HepG2 (cell line): ENCODE data around the gene ZBTB4. TPM values are rescaled to one million over a fixed set of nuclear protein-coding genes. Genes with fewer than 3 reads are reported as not detected.

Experiments
- DR1 ChIP-seq: sonication (generic); formaldehyde crosslinking; IDR thresholded peaks from 2 replicates; pipeline ENCODE4 v1.8.0; 2021; ENCODE audit warnings: mild to moderate bottlenecking, missing genetic modification reagents, inconsistent platforms
- ETV5 ChIP-seq: IDR thresholded peaks from 2 replicates; pipeline ENCODE4 v1.6.1; 2018; ENCODE audit warnings: missing biosample characterization, missing genetic modification reagents, inconsistent platforms, borderline replicate concordance
- GPBP1L1 ChIP-seq: sonication (generic); formaldehyde crosslinking; IDR thresholded peaks from 2 replicates; pipeline ENCODE4 v1.5.0; 2020; ENCODE audit warnings: mild to moderate bottlenecking, missing genetic modification reagents
- IRX3 ChIP-seq: sonication (generic); formaldehyde crosslinking; IDR thresholded peaks from 2 replicates; pipeline ENCODE4 v1.8.1; 2023; ENCODE audit warnings: mild to moderate bottlenecking, low read depth, missing genetic modification reagents, borderline replicate concordance
- JUNB ChIP-seq: sonication (generic); formaldehyde crosslinking; IDR thresholded peaks from 2 replicates; pipeline ENCODE4 v1.8.0; 2022; ENCODE audit warnings: missing genetic modification reagents, mild to moderate bottlenecking, borderline replicate concordance
- KLF9 ChIP-seq: IDR thresholded peaks from 2 replicates; pipeline ENCODE4 v1.6.1; 2016; ENCODE audit warnings: low read depth
- MAFF ChIP-seq: IDR thresholded peaks from 2 replicates; pipeline ENCODE4 v1.6.1; 2011; ENCODE audit warnings: low read depth, low read length, improper control_type of control experiment
- MYPOP ChIP-seq: sonication (generic); formaldehyde crosslinking; IDR thresholded peaks from 2 replicates; pipeline ENCODE4 v1.8.1; 2023; ENCODE audit warnings: mild to moderate bottlenecking, moderate library complexity, missing genetic modification reagents
- NR3C1 ChIP-seq: sonication (generic); formaldehyde crosslinking; IDR thresholded peaks from 2 replicates; pipeline ENCODE4 v1.4.0; 2020; ENCODE audit warnings: missing genetic modification reagents
- PRDM15 ChIP-seq: sonication (generic); formaldehyde crosslinking; IDR thresholded peaks from 2 replicates; pipeline ENCODE4 v1.4.0; 2020; ENCODE audit warnings: missing genetic modification reagents
- PREB ChIP-seq: sonication (generic); formaldehyde crosslinking; IDR thresholded peaks from 2 replicates; pipeline ENCODE4 v1.4.0; 2020; ENCODE audit warnings: missing genetic modification reagents
- STAT5B ChIP-seq: sonication (generic); formaldehyde crosslinking; IDR thresholded peaks from 2 replicates; pipeline ENCODE4 v1.4.0; 2020; ENCODE audit warnings: missing genetic modification reagents
- TCF12 ChIP-seq, 2 experiments: fragments of 450-650 bp in 1 of 2; sonication (generic) in 1 of 2; formaldehyde crosslinking in 1 of 2; IDR thresholded peaks; 2 replicates each; pipeline versions ENCODE4 v1.6.1 to v1.8.0; 2017 to 2022; ENCODE audit warnings: antibody characterized with exemption in 1 of 2, mild to moderate bottlenecking in 1 of 2, missing genetic modification reagents in 1 of 2, moderate library complexity in 1 of 2
- TCF7 ChIP-seq: sonication (generic); IDR thresholded peaks from 2 replicates; pipeline ENCODE4 v1.6.1; 2016; ENCODE audit warnings: antibody characterized with exemption, low read depth
- TGIF2 ChIP-seq: IDR thresholded peaks from 2 replicates; pipeline ENCODE4 v1.6.1; 2016; ENCODE audit warnings: control low read depth, missing compliant biosample characterization
- ZNF431 ChIP-seq: sonication (generic); formaldehyde crosslinking; IDR thresholded peaks from 2 replicates; pipeline ENCODE4 v1.9.0; 2022; ENCODE audit warnings: missing genetic modification reagents, low read depth, mild to moderate bottlenecking, borderline replicate concordance
- ZNF792 ChIP-seq: IDR thresholded peaks from 2 replicates; pipeline ENCODE4 v1.6.1; 2016
- ZSCAN31 ChIP-seq: sonication (generic); formaldehyde crosslinking; IDR thresholded peaks from 2 replicates; pipeline ENCODE4 v1.5.0; 2020; ENCODE audit warnings: low read depth, mild to moderate bottlenecking, missing genetic modification reagents
- polyA plus RNA-seq, 8 experiments: library from polyadenylated mRNA; depleted of rRNA in 3 of 8; stranded (reverse) in 7 of 8; unstranded in 1 of 8; fragments of >200 nt; fragmentation: Illumina TruSeq in 4 of 8; extraction: Trizol in 4 of 8; gene quantifications; 2 replicates each; pipeline versions ENCODE4 v1.2.1 to v1.2.3, GENCODE V29; 2011 to 2016; ENCODE audit warnings: low read depth in 4 of 8, missing spikeins in 1 of 8, mixed read lengths in 1 of 8; ENCODE audit not compliant: insufficient read depth in 1 of 8
- total RNA-seq, 5 experiments: library from RNA; depleted of rRNA; stranded (reverse); fragments of >200 nt; fragmentation: Illumina TruSeq; extraction: Trizol; gene quantifications; 2 replicates each; pipeline ENCODE4 v1.2.3, GENCODE V29; 2016; ENCODE audit warnings: low read depth in 1 of 5
- TF ChIP-seq, protein P1 (sequence below): sonication (generic); formaldehyde crosslinking; IDR thresholded peaks from 2 replicates; pipeline ENCODE4 v1.4.0; 2020; ENCODE audit warnings: missing genetic modification reagents, borderline replicate concordance

ZBTB4 gene
- total and polyA plus RNA-seq, 2 of the 13 experiments (the other 11 are each of a cell fraction or from before 2014, with no cell fraction given): 4.3 to 7.4 TPM

DNA sequence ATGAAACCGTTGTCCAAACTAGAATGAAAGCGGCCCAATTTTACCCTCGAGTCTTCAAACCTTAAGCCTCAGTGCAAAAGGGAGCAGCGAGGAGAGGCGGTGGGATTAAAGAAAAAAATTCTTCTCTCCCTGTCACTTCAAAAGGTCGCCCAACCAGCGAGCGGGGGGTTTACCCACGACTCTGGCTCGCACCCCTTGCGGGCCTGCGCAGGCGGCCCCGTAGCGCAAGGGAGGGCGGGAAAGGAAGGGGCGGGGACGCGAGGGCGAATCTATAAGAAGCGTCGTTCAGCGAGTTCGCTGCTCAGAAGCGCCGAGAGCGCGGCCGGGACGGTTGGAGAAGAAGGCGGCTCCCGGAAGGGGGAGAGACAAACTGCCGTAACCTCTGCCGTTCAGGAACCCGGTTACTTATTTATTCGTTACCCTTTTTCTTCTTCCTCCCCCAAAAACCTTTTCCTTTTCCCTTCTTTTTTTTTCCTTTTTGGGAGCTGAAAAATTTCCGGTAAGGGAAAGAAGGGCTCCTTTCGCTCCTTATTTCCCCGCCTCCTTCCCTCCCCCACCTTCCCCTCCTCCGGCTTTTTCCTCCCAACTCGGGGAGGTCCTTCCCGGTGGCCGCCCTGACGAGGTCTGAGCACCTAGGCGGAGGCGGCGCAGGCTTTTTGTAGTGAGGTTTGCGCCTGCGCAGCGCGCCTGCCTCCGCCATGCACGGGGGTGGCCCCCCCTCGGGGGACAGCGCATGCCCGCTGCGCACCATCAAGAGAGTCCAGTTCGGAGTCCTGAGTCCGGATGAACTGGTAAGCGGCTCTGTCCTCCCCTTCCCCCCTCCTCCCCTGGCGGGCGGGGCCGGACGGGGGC lies 4.9 kb upstream of the ZBTB4 start, which contains the start of gene POLR2A (continued):
- TF ChIP-seq PRDM15 (CRISPR knock-in tag) (peak; percentile 97), NR3C1 (CRISPR knock-in tag) (no peak), ETV5 (CRISPR knock-in tag) (peak; percentile 91), ZNF431 (CRISPR knock-in tag) (peak; percentile 83), PREB (CRISPR knock-in tag) (no peak), IRX3 (CRISPR knock-in tag) (no peak), ZSCAN31 (peak; percentile 39), JUNB (CRISPR knock-in tag) (peak; percentile 55; the same call in 1 of the 2 replicates), TCF7 (peak; percentile 19; the same call in 1 of the 2 replicates), MYPOP (CRISPR knock-in tag) (peak; percentile 84; the same call in 1 of the 2 replicates), MAFF (no peak), ZNF792 (peak; percentile 94), DR1 (CRISPR knock-in tag) (peak; percentile 98), STAT5B (CRISPR knock-in tag) (peak; percentile 30; the same call in 1 of the 2 replicates), GPBP1L1 (CRISPR knock-in tag) (no peak), TGIF2 (CRISPR knock-in tag) (peak; percentile 55; the same call in 1 of the 2 replicates), TCF12 (IDR thresholded peaks at IDR 0.05) (no peak), TCF12 (CRISPR knock-in tag; IDR thresholded peaks at IDR 0.05) (no peak), KLF9 (peak; percentile 95)
- TF ChIP-seq, protein P1, sequence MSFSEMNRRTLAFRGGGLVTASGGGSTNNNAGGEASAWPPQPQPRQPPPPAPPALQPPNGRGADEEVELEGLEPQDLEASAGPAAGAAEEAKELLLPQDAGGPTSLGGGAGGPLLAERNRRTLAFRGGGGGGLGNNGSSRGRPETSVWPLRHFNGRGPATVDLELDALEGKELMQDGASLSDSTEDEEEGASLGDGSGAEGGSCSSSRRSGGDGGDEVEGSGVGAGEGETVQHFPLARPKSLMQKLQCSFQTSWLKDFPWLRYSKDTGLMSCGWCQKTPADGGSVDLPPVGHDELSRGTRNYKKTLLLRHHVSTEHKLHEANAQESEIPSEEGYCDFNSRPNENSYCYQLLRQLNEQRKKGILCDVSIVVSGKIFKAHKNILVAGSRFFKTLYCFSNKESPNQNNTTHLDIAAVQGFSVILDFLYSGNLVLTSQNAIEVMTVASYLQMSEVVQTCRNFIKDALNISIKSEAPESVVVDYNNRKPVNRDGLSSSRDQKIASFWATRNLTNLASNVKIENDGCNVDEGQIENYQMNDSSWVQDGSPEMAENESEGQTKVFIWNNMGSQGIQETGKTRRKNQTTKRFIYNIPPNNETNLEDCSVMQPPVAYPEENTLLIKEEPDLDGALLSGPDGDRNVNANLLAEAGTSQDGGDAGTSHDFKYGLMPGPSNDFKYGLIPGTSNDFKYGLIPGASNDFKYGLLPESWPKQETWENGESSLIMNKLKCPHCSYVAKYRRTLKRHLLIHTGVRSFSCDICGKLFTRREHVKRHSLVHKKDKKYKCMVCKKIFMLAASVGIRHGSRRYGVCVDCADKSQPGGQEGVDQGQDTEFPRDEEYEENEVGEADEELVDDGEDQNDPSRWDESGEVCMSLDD (CRISPR knock-in tag): peak; percentile 76; the same call in 1 of the 2 replicates
